Peyer's patch (tissue), 4 donors: Measurements from ENCODE around the gene TLR5. TPM values are rescaled to one million over a fixed set of nuclear protein-coding genes. Genes with fewer than 3 reads are reported as not detected.
A peak's percentile ranks its signal among the peaks of the same experiment; 100 is the strongest.
"Not testable (repeated sequence)": the region's sequence is repeated elsewhere in the genome, so short reads cannot be mapped to it uniquely, and the experiment has no call there.

ENCODE experiments used
- DNase-seq, 3 donors: peaks; one replicate each; pipeline ENCODE4 v3.0.0-alpha.2; 2017 to 2019
- H3K27ac ChIP-seq, 4 donors: fragments of 200-600 bp; sonication (generic); one replicate each; pipeline ENCODE4 v1.5.1; 2016 to 2019
- H3K27me3 ChIP-seq, 2 donors: fragments of 200-600 bp; sonication (generic); one replicate each; pipeline ENCODE4 v1.5.1; 2019
- H3K36me3 ChIP-seq, 3 donors: fragments of 200-600 bp; sonication (generic); one replicate each; pipeline ENCODE4 v1.5.1; 2016 to 2019
- H3K4me1 ChIP-seq, 4 donors: fragments of 200-600 bp; sonication (generic); one replicate each; pipeline ENCODE4 v1.5.1; 2016 to 2019
- H3K4me3 ChIP-seq, 4 donors: fragments of 200-600 bp; sonication (generic); 1 replicate in 3 of 4; 2 replicates in 1 of 4; pipeline ENCODE4 v1.5.1; 2016 to 2019; ENCODE audit warnings: mild to moderate bottlenecking in 1 of 4
- H3K9me3 ChIP-seq, 4 donors: fragments of 200-600 bp; sonication (generic); one replicate each; pipeline ENCODE4 v1.5.1; 2016 to 2019; ENCODE audit warnings: mild to moderate bottlenecking in 1 of 4
- POLR2A ChIP-seq, 2 donors: fragments of 450-650 bp; IDR thresholded peaks; one replicate each; pipeline ENCODE4 v1.5.1; 2017; ENCODE audit warnings: antibody characterized with exemption in 2 of 2, mild to moderate bottlenecking in 2 of 2, moderate library complexity in 2 of 2
- total RNA-seq, 4 donors: library from RNA; depleted of rRNA; stranded (reverse); fragments of >200 nt; gene quantifications; one replicate each; pipeline ENCODE4 v1.1.0, GENCODE V29; 2016
- TF ChIP-seq, protein P1 (sequence below), 6 experiments: fragments of 450-650 bp in 4 of 6; fragments of 200-600 bp in 2 of 6; sonication (generic) in 1 of 6; IDR thresholded peaks; one replicate each; pipeline ENCODE4 v1.5.1; 2017 to 2019; ENCODE audit warnings: antibody characterized with exemption in 6 of 6, mild to moderate bottlenecking in 3 of 6, moderate library complexity in 1 of 6

The TLR5 gene
- total RNA-seq, 4 donors from 2014 or later, result 0.85 to 6.6 (median 2.3) TPM

DNA sequence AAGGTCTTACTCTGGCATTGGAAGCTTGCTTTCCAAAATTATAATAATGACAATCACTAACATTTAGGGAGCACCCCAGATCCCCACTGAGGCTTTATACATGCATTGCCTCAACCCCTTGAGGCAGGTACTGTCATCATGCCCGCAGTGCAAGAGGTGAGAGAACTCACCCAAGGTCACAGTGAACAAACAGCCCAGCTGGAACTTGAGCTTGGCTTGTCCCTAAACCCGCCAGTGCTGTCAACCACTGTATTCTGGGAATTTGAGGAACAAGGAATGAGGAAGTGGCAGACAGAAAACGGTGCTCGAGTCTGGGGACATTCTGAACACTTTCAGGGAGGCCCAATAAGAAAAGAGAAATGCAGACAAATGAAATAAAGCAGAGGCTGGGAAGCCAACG is 34.6 kb upstream of the TLR5 start:
- no peak for TF ChIP-seq POLR2A (IDR thresholded peaks at IDR 0.05)
- TF ChIP-seq, protein P1, sequence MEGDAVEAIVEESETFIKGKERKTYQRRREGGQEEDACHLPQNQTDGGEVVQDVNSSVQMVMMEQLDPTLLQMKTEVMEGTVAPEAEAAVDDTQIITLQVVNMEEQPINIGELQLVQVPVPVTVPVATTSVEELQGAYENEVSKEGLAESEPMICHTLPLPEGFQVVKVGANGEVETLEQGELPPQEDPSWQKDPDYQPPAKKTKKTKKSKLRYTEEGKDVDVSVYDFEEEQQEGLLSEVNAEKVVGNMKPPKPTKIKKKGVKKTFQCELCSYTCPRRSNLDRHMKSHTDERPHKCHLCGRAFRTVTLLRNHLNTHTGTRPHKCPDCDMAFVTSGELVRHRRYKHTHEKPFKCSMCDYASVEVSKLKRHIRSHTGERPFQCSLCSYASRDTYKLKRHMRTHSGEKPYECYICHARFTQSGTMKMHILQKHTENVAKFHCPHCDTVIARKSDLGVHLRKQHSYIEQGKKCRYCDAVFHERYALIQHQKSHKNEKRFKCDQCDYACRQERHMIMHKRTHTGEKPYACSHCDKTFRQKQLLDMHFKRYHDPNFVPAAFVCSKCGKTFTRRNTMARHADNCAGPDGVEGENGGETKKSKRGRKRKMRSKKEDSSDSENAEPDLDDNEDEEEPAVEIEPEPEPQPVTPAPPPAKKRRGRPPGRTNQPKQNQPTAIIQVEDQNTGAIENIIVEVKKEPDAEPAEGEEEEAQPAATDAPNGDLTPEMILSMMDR (IDR thresholded peaks at IDR 0.05), result no peak
- Histone ChIP-seq H3K36me3 (no peaks in the 10 kb centered on the region), H3K4me1 (no peaks in the 10 kb centered on the region), H3K4me3 (no peak overlapping the region), H3K27me3 (no peaks in the 10 kb centered on the region), H3K9me3 (no peaks in the 10 kb centered on the region), H3K27ac (peak overlapping the region in 2 of 4 donors; percentile 25 to 37)
- DNase-seq, result peak in 1 of 3 donors; percentile 56

DNA sequence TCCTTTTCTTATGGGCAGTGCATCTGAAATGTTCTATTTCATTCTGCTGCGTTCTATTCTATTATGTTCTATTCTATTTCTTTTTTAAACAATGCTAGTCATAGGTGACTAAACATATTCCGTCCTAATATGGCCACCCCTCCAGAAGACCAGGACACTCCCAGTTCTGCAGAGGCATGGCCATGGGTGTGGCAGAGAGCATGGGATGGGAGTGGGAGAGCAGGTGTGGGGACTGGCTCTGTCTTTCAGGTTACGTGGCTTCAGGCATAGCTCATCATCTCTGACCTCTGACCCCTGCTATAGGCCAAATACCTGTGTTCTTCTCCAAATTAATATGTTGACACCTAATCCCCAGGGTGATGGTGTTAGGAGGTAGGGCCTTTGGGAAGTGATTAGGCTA is 33.4 kb upstream of the TLR5 start:
- peak overlapping the region in 1 of 4 donors; percentile 1 for H3K27ac ChIP-seq
- TF ChIP-seq, protein P1 (IDR thresholded peaks at IDR 0.05), result no peak
- no peak for TF ChIP-seq POLR2A (IDR thresholded peaks at IDR 0.05)

DNA sequence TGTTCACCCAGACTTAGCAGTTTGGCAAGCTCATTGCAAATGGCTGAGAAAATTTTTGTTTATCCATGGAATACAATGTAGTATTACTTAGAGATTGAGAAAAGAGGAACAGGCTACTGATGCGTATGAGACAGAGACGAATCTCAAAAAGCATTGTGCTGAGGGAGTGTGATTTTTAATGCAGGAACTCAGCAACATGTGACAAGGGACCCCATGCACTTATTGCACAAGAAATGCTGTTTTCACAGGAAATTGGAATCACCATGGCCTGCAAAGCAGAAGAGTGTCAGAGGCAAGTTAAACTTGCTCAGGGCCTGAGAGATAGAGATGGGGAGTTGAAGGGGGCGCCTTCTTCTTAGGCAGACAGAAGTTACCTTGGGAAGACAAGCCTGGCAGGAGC is 32.6 kb upstream of the TLR5 start:
- TF ChIP-seq, protein P1 (IDR thresholded peaks at IDR 0.05), result no peak
- Histone ChIP-seq H3K4me3 (no peak overlapping the region), H3K27me3 (no peaks in the 10 kb centered on the region), H3K9me3 (no peaks in the 10 kb centered on the region), H3K4me1 (no peaks in the 10 kb centered on the region), H3K27ac (peak overlapping the region in 3 of 4 donors; percentile 1 to 35 (median 13)), H3K36me3 (no peaks in the 10 kb centered on the region)
- DNase-seq, result no peak

More for the DNA sequence above, 33.4 kb upstream of the TLR5 start:
- no peak overlapping the region for H3K4me3 ChIP-seq
- no peaks in the 10 kb centered on the region for H3K4me1 ChIP-seq
- H3K36me3 ChIP-seq, result no peaks in the 10 kb centered on the region
- H3K9me3 ChIP-seq, result no peaks in the 10 kb centered on the region
- no peak for DNase-seq
- no peaks in the 10 kb centered on the region for H3K27me3 ChIP-seq

DNA sequence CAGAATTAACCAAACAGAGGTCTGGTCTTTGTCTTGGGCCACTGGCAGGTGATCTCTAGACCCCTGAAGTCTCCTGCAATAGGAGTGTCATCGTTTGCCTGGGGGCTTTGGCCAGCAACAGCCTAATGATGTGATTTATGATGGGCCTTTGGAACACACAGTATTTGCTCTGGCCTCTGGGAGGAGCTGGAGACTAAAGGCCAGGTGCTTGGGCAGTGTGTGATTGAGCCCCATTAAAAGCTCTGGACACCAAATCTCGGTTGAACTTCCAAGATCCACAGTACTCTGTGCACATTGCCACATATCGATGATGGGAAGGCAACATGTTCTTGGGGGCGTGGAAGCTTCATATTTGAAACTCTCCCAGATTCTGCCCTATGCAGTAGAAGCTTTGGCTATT is 32.0 kb upstream of the TLR5 start:
- Histone ChIP-seq H3K4me1 (no peaks in the 10 kb centered on the region), H3K36me3 (no peaks in the 10 kb centered on the region), H3K27ac (peak overlapping the region in 1 of 4 donors; percentile 13), H3K27me3 (no peaks in the 10 kb centered on the region), H3K9me3 (no peaks in the 10 kb centered on the region), H3K4me3 (no peak overlapping the region)
- TF ChIP-seq, protein P1 (IDR thresholded peaks at IDR 0.05), result no peak
- no peak for TF ChIP-seq POLR2A (IDR thresholded peaks at IDR 0.05)
- DNase-seq, result no peak

DNA sequence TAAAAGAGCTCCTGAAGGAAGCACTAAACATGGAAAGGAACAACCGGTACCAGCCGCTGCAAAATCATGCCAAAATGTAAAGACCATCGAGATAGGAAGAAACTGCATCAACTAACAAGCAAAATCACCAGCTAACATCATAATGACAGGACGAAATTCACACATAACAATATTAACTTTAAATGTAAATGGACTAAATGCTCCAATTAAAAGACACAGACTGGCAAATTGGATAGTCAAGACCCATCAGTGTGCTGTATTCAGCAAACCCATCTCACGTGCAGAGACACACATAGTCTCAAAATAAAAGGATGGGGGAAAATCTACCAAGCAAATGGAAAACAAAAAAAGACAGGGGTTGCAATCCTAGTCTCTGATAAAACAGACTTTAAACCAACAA is 26.4 kb upstream of the TLR5 start:
- not testable (repeated sequence) for H3K27me3 ChIP-seq, H3K4me1 ChIP-seq, H3K9me3 ChIP-seq, H3K36me3 ChIP-seq, DNase-seq, H3K4me3 ChIP-seq, H3K27ac ChIP-seq

GRCh38 chr1:223161321-223161720 is 18.3 kb upstream of the TLR5 start:
- TF ChIP-seq POLR2A (IDR thresholded peaks at IDR 0.05), result no peak
- TF ChIP-seq, protein P1 (IDR thresholded peaks at IDR 0.05), result no peak
- Histone ChIP-seq H3K27me3 (no peaks in the 10 kb centered on the region), H3K4me1 (no peaks in the 10 kb centered on the region), H3K4me3 (no peak overlapping the region), H3K36me3 (no peaks in the 10 kb centered on the region), H3K27ac (no peak overlapping the region), H3K9me3 (no peaks in the 10 kb centered on the region)
- no peak for DNase-seq
